Activated CD4-positive, alpha-beta T cell treated with anti-CD3 and anti-CD28 coated beads for 24 hours (primary cell): ENCODE results near the gene ZFYVE27.

Experiments
- DNase-seq, 2 donors: peaks; one replicate each; pipeline ENCODE4 v3.0.0-alpha.2; 2020; ENCODE audit warnings: low read depth in 2 of 2

Gene ZFYVE27

DNA sequence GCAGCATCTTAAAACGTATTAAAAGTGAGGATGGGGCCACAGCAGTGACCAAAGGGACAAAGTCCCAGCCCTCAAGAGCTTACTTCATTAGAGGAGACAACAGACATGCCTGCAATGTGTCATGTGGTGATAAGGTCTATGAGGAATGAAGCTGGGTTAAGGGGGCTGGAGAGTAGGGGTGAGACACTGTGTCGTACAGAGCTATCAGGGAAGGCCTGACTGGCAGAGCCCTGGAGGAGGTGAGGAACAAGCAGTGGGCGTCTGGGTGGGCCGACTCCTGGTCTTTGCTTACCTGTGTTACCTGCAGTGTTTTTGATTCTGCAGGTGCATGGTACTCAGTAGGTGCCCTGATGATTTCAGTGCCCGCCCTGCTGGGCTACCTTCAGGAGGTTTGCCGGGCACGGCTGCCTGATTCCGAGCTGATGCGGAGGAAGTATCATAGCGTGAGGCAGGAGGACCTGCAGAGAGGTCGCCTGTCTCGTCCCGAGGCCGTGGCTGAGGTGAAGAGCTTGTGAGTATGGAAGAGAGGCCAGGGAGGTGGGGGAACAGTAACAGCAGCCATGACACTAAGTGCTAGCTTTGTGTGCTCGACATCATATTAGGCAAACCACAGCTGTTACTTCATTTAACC is 7.6 kb downstream of the ZFYVE27 start:
- no peak for DNase-seq

- DNase-seq: no peak
Observed at GRCh38 chr10:97747573-97747972, 10.6 kb downstream of the ZFYVE27 start.

DNA sequence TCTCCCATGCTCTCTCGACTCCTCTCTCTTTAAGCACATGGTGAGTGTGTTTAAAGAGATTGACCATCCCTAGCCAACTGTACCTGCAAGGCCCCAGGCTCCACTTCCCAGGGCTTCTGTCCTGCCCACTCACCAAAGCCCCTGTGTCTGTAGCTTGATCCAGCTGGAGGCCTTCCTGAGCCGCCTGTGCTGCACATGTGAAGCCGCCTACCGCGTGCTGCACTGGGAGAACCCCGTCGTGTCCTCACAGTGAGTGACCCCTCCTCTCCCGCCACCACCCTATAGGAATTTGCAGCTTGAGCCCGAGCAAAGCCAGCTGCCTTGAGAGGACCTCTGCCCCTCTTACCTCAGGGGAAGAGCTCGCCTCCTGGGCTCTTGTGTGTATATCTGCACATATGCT is 11.2 kb downstream of the ZFYVE27 start:
- DNase-seq: no peak

DNA sequence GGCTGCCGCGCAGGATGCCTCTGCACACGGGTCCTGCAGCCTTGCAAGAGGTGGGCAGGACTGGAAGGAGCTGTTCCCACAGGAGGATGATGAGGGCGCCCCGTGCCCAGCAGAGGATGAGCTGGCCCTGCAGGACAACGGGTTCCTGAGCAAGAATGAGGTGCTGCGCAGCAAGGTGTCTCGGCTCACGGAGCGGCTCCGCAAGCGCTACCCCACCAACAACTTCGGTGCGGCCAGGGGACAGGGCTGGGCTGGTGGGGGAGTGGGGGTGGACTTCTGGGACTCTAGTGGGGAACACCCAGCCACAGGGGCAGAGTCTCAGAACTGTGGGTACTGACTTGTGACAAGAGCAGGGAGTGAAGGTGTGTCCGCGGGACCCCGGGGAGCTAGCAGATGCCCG is 16.0 kb downstream of the ZFYVE27 start:
- DNase-seq: no peak

GRCh38 chr10:97754726-97755125 is 17.8 kb downstream of the ZFYVE27 start:
- no peak for DNase-seq

DNA sequence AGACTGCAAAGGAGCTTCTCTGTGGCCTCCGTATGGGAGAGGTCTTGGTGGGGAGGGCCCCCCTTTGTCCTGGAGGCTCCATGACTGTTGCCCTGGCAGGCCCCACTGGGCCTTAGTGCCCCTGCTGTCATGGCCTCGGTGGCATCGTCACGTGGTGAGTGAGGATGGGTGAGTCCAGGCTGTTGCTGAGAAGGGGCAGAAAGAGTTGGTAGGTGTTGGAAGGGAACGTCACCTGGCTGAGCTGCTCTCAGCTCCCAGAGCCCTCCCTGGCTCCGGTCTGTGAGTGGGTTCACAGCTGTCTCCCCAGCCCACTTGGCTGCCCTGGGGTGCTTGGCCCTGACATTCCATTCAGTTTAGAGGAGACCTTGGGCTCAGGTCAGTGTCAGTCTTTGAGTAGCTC is 18.8 kb downstream of the ZFYVE27 start:
- no peak for DNase-seq

DNA sequence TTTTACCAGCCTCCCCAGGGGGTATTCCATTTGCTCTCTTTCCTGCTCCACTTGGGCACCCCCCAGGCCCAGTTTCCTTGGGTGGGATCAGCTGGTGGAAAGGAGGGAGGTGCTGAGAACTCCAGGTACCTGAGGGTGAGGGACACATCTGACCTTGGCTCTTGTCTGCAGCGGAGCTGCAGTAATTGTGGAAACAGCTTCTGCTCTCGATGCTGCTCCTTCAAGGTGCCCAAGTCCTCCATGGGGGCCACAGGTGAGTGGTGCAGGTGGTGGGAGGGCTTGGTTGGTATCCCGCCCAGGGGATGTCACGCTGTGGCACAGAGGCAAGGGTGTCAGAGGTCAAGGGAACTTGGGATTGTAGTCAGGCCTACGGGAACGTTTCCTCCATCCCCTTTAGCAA is 20.5 kb downstream of the ZFYVE27 start:
- no peak for DNase-seq

DNA sequence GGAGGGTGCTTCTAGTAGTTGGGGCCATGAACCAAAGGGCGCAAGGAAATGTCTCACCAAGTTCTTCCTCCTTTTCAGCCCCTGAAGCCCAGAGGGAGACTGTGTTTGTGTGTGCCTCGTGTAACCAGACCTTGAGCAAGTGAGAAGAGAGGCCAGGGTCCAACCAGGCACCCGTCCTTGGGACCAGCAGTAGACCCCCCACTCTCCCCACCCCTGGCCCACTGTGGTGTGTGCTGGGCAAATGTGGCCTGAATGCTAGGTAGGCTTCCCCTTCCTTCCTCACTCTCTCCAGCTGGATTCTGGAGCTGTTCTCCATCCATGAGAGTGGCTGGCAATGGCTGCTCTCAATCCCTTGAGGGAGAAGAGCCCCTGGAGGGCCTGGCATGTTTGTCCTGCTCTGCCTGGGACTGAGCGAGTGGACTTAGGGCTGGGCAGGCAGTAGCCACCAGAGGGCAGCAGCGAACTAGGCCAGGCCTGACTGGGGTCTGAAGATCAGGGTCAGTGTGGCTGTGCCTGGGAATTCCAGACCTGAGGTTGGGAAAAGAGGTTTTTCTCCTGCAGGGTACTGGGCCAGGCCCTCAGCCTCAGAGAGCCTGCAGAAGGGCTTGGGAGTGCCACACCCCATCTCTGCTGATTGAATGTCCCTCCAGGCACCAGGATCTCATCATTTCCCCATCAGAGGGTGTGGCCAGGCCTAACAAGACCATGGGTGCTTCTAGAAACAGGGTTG is 22.4 kb downstream of the ZFYVE27 start:
- peak; percentile 24 to 35 for DNase-seq

- no peak for DNase-seq
Observed at GRCh38 chr10:97759946-97760345, 23.0 kb downstream of the ZFYVE27 start.

DNA sequence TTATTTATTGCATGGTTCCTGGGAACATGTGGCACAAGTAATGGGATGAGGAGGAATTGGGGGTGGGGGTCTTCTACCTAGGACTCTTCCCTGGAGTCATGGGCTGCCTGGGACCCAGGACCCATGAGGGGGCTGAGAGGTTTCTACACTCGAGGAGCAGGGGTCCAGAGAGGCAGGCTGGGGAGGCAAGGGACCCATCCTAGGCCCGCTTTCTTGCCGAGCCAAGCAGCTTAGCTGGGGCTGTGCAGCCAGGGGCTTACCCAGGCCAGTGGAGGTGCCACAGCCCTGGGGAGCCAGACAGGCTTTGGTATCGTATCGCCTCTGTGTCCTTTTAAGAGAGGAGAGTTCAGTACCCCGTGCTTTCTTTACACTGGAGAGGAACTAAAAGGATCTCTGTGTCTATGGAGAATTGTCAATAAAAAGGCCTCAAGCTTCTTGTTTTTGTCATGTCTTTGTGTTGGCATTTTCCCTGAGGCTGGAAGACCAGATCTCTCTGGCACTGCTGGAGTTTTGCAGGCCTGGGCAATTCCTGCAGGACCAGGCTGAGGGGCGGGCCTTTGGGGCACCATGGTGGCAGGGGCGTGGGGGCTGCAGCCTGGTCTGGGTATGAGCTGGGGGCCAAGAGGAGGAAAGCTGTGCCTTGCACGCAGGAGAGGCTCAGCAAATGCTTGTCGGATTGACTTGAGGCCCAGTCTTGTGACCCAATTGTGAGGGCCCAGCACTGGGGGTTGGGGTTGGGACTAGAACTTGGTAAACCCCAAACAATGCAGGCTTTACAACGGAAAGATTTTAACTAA is 23.7 kb downstream of the ZFYVE27 start:
- no peak for DNase-seq

DNA sequence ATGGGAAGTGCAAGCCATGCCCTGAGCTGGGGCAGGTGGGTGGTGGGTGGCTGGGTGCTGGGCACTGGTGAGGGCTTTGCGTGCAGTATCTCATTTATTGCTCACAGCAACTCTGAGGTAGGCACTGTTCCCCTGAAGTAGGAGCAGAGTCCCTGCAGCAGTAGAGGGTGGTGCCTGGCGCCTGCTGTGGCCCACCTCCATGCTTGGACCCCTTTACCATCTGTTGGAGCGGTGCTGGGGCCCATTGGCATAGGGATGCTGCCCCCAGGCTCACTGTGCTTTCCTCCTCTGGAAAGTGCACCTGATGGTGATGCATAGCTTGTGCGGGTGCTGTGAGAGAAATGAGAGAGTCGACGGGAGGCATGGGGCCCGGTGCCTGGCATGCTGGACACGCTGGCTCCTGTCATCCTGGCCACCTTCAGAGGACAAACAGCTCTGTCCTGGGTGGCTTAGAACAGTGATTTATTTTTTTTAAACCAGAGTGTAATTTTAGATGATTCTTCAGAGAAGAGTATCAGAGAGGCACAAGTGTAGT is 24.5 kb downstream of the ZFYVE27 start:
- DNase-seq: no peak

DNA sequence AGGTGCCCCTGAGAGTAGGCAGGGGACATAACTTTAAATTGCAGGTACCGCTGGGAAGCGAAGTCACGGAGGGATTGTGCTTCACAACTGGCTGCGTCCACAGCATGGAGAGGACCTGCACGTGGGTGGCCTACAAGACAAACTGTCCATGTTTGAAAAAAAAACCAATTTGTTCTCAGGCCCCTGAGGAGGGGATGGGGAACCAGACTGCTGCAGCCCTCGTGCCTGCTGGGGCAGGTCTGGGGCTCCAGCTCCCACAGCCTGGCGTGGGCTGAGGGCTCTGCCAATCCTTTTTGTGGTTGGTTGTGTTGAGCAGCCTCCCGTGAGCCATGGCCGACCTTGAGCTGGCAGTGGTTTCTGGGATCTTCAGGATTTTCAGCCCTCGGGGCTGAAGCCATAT is 25.1 kb downstream of the ZFYVE27 start:
- no peak for DNase-seq

DNA sequence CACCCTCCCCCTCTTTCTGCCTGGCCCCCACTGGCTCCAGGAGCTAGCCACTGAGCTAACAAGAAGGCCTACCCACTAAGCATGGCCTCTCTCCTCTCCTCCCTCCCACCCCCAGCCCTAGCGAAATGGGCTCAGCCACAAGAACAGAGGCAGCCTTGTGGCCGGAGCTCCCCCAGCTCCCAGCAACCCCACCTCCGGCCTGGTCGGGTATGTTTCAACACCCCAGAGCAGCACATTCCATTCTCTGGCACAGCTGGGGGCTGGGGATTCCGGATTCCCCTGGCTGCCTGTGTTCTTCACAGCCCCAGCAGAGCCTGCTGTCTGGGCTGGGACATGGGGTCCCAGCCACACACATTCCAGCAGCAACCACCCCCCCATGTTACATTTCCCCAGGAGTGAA is 25.9 kb downstream of the ZFYVE27 start:
- DNase-seq: no peak

DNA sequence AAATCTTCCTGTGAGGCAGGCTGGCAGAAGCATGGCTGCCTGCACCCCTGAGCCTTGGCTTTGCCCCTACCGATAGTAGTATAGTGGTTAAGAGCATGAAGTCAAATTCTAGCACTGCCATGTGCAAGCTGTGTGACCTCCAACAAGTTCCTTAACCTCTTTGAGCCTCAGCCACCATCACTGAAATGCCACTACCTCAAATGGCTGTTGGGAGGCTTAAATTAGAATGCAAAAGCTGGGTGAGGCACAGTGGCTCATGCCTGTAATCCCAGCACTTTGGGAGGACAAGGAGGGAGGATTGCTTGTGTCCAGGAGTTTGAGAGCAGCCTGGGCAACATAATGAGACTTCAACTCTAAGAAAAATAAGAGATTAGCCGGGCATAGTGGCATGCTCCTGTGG is 26.5 kb downstream of the ZFYVE27 start:
- no peak for DNase-seq

GRCh38 chr10:97763947-97764346 is 27.0 kb downstream of the ZFYVE27 start:
- no peak for DNase-seq

DNA sequence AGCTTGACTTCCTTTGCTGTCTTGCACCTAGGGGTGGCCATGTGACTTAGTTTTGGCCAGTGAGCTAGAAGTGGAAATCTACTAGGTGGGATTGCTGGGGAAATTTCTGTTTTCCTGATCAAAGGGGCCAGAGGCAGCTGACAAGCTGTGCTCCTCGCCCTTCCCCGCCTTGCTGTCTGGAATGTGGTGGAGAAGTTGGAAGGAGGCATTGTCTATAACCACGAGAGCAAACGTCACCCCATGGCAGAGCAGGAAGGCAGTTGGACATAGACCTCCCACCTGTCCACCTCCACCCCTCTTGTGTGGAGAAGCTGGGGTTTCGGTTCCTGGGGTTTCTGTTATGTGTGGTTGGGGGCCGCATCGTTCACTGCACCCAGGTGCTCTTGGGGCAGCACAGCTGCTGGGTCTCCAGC is 27.6 kb downstream of the ZFYVE27 start:
- DNase-seq: no peak

DNA sequence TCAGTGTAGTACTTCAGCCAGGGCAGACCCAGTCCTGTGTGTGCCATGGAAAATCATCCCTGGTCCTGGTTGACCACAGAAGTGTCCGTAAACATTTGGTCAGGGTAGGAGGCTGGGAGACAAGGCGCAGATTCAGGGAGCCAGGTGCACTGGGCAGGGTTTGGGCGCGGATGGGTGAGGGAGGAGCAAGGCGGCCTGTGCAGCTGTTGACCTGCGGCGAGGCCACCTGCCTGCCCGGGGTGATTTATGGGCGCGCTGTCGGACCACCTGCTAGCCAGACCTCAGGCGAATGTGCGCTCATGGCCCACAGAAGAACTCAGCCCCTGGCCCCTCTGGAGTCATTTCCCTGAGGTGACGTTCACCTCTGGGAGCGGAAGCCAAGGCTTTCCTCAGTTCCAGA is 28.3 kb downstream of the ZFYVE27 start:
- no peak for DNase-seq

- DNase-seq: no peak
Observed at GRCh38 chr10:97766106-97766810, 29.3 kb downstream of the ZFYVE27 start.

DNA sequence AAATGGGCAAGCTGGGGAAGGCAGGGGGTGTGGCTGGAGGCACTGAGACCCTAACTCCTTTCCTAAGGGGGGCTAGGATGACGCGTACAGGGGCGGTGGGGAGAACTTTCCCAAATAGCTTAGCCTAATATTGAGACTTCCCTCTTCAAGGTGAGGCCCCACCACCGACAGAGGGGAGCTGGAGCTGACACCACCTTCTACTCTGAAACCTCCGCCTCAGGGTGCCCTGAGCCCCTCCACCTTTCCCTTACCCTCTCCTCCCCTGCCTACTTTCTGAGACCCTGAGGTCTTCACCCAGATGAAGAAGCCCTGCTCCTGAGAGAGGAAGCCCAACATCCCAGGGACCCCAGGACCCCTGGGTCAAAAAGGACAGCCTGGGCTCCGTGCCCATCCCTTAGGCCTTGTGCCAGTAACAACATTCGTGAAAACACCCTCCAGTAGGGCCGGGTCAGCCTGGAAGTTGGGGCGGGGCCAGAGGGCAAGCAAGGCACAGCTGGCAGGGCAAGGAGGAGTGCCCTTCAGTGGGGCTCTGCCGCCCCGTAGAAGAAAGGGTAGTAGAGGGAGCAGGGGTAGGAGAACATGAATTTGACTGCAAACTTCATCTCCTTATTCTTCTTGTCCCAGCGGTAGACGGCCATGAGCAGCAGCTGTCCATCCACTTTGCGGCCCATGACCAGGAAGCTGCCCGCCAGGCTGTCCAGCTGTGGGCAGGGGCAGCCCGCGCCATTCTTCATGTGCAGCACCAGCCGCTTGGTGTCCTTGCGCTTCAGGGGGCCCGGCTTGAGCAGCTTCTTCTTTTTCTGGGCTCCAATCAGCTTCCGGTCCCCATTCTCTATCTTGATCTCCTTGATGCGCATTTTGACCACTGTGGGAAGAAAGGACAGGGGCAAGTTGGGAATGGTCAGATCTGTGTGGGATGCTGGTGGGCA is 30.3 kb downstream of the ZFYVE27 start:
- DNase-seq: no peak

DNA sequence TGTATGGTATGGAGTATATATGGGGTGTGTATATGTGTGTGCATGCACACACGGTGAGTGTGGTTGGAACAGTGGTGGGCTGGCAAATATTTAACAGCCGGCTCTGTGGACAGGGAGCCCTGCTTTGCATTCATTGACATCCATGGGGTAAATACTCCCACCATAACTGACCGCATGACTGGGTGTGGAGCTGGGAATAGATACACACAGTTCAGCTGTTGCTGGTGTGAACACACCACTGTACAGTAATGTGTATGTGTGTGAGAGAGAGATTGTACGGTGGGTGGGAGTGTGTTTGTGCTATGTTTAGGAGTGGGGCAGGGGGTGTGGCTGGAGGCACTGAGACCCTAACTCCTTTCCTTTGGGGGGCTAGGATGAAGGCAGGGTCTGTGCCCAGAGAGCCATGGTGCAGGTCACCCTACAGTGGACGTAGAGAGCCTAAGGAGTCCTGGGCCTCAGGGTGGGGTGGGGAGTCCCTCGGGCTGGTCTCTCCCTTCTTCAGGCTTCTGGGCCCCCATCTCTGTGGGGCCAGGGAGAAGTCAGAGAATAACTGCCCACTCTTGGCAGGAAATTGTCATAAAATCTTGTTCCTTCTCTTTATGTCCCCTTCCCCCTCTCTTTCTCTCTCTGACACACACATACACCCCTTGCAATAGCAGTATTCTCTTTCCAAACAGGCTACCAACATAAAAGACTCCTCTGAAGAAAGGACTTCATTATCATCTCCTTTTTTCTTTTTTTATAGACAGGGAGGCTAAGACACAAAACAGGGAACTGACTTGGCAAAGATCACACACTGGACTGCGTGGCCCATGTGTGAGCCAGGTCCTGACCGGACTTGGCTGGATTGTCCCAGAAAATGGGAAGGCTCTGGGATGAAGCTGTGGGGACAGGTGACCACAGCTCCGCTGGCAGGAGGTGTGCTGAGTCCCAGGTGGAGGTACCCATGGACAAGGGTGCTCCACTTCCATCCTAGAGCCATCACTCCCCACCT is 31.7 kb downstream of the ZFYVE27 start:
- DNase-seq: no peak
